Mammary epithelial cell (primary cell): ENCODE measurements around the gene CRTAP.

ENCODE experiments used
- EZH2 ChIP-seq: IDR thresholded peaks from 2 replicates; pipeline ENCODE4 v1.6.1; 2012; ENCODE audit warnings: low read length, inconsistent platforms, borderline replicate concordance
- TF ChIP-seq, protein P1 (sequence below), 2 donors: IDR thresholded peaks in 1 of 2; conservative IDR thresholded peaks in 1 of 2; 2 replicates each; pipeline ENCODE4 v1.5.1; 2011 to 2012; ENCODE audit warnings: inconsistent platforms in 2 of 2, low read length in 2 of 2, mild to moderate bottlenecking in 2 of 2, control low read depth in 1 of 2, low read depth in 1 of 2; ENCODE audit not compliant: insufficient read depth in 1 of 2; ENCODE audit errors: extremely low read depth in 1 of 2

DNA sequence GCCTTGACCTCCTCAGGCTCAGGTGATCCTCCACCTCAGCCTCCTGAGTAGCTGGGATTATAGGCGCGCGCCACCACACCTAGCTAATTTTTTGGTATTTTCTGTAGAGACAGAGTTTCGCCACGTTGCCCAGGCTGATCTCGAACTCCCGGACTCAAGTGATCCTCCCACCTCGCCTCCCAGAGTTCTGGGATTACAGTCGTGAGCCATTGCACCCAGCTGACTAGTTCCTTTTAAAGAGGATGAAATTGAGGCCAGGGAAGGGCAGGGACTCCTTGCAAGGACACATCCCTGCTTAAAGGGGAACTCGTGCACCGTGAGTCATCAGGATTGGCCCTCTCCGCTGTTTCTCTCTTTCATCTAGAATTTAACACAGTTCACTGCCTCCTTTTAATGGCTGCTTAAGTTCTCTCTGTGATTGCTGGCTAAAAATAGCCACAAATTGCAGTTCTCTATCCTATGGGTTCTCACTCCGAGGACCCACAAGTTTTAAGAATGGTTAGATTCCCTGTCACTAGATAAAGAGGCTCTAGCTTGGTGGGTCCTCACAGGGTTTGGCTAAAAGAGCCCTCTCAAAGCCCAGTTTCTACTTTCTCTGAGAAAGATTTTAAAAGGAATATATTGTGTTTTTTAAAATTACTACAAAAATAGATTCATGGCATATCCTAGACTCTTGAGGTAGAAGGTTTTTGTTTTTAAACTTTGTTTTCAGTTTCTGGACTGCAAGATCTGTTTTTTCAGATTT, 1.4 kb downstream of the CRTAP start:
- TF ChIP-seq, protein P1, sequence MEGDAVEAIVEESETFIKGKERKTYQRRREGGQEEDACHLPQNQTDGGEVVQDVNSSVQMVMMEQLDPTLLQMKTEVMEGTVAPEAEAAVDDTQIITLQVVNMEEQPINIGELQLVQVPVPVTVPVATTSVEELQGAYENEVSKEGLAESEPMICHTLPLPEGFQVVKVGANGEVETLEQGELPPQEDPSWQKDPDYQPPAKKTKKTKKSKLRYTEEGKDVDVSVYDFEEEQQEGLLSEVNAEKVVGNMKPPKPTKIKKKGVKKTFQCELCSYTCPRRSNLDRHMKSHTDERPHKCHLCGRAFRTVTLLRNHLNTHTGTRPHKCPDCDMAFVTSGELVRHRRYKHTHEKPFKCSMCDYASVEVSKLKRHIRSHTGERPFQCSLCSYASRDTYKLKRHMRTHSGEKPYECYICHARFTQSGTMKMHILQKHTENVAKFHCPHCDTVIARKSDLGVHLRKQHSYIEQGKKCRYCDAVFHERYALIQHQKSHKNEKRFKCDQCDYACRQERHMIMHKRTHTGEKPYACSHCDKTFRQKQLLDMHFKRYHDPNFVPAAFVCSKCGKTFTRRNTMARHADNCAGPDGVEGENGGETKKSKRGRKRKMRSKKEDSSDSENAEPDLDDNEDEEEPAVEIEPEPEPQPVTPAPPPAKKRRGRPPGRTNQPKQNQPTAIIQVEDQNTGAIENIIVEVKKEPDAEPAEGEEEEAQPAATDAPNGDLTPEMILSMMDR (conservative IDR thresholded peaks at IDR 0.05 in 1 of 2, IDR thresholded peaks at IDR 0.05 in 1 of 2; ENCODE audit: extremely low read depth in 1 of 2, insufficient read depth in 1 of 2, low read depth in 1 of 2, low read length in 2 of 2), result no peak
- TF ChIP-seq EZH2, result no peak
